Left ventricle myocardium superior (tissue), 1 donor: ENCODE results near the gene TRABD2A. TPM values are rescaled to one million over a fixed set of nuclear protein-coding genes. Genes with fewer than 3 reads are reported as not detected.

Experiments used
- ATAC-seq: fragments of 200-7000 bp; cut with Tn5 transposase; one replicate; pipeline ENCODE4 v1.9.1; 2020; ENCODE audit warnings: mild to moderate bottlenecking, moderate library complexity
- DNase-seq: peaks from one replicate; pipeline ENCODE4 v3.0.0-alpha.2; 2020
- intact Hi-C: fragments of 100-400 bp; cut with micrococcal nuclease; formaldehyde crosslinking; loops from one replicate; pipeline ENCODE4 v1.11.0; 2022
- total RNA-seq: library from RNA; stranded (reverse); fragmentation: NEBNext Ultra II Directional; extraction: Animal tissue kit (Norgen Biotek cat#: 25700); gene quantifications from one replicate; pipeline ENCODE4 v1.2.1, GENCODE V29; 2021
- donor health status: DM: no; HTN: yes; CAD: no; lungs with severe emphysema.

The TRABD2A gene
- total RNA-seq, 1 donor from 2014 or later, result 0.62 TPM

DNA sequence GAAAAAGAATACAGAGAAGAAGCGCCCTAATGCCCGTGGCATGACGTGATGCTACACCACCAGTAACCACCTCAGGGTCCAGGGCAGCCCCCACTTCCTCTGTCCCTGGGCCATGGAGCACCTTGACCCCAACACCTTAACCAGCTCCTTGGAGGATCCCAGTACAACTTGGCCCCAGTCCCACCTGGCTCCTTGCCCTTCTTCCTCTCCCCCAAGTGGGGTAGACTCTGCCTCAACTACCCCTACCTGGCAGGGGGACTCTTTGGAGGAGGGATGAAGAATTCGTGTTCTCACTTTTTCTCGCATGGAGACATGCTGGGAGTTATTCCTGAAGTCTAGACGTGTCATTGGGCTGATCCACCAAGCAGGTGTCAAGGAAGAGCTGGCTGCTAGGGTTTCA lies 18.9 kb downstream of the TRABD2A start:
- ATAC-seq, result no peak
- intact Hi-C loops, result no loop called here
- no peak for DNase-seq

DNA sequence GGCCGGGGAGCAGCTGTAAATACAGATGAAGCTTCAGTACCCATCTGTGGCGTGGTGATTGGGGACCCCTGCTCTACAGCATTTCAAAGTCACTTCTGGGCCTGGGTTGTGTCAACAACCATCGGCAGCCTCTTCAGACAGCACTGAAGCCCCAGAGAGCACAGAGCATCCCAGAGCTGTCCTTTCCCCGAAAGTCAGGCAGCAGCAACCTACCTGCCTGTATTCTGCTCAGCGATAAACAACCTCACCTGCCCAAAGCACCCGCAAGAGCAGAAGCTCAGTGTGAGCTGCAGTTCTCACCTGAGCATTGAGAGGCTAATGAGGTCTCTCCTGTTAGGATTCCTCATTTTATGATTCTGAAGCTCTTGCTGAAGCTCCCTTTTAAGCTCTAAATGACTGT lies 19.3 kb downstream of the TRABD2A start:
- DNase-seq (no peak), ATAC-seq (no peak)
- intact Hi-C loops, result no loop called here

DNA sequence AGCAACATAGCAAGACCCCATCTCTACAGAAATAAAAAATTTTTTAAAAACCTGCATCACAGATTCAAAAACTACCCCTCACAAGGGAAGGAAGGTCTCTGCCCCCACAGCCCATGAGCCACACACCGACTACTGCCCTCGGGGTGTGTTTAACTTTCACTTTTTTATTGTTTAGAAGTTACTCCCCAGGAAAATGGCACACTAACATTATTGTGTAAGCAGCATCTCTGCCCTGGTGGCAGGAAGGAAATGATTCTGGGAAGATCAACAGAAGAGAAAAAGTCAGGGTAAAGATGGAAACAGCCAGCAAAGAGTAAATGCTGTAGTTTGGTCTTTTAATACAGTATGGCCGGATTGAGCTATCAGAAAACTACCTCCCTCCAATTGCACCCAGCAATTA lies 21.9 kb downstream of the TRABD2A start:
- ATAC-seq (no peak), DNase-seq (no peak)
- intact Hi-C loops, result loop anchor here (5.0 kb wide), 1 partner anchor 362 kb away; no protein-coding TSS in a partner anchor

DNA sequence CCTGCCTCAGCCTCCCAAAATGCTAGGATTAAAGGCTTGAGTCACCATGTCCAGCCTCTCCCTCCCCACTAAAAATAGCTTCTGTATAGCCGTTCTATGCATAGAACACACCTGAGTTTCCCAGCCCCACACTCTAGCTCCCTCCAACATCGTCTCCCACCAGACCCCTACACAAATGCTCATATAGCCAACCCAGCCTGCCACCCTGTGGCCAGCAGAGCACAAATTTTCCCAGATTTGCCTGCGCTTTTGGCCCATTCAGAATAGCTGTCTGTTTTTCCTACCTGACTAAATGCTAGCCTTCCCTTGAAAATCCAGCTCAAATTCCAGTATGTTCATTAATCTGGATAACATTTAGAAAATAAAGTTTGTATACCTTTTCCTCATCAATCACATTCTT lies 22.8 kb downstream of the TRABD2A start:
- intact Hi-C loops, result loop anchor here (5.0 kb wide), 1 partner anchor 361 kb away; no protein-coding TSS in a partner anchor
- ATAC-seq (no peak), DNase-seq (no peak)

DNA sequence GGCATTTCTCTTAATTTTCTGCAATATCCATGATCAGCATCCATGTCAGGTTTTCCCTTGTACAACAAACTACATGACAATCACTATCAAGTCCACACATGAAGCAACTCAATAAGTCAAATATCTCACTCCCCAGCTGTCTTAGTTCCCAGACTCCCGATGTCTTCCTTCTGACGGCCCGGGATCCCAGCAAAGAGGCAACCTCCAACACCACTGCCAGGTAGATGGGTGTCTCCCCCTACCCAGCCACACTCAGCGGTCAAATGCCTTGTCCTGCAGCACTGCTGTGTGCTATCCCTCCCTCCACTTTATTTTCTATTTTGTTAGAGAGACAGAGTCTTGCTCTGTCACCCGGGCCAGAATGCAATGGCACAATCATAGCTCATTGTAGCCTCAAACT lies 23.3 kb downstream of the TRABD2A start:
- no peak for DNase-seq
- intact Hi-C loops, result loop anchor here (5.0 kb wide), 1 partner anchor 360 kb away; no protein-coding TSS in a partner anchor
- no peak for ATAC-seq

DNA sequence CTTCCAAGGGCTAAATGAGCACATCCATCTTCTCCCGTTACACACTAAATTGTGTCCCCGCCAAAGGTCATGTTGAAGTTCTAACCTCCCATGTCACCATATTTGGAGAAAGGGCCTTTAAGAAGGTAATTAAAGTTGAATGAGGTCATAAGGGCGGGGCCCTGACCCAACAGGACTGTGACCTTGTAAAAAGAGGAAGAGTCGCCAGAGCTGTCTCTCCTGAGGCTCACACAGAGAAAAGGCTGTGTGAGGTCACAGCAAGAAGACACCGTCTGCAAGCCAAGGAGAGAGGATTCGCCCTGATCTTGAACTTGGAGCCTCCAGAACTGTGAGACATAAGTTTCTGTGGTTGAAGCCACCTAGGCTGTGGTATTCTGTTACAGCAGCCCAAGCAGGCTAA lies 24.1 kb downstream of the TRABD2A start:
- ATAC-seq (no peak), DNase-seq (no peak)
- intact Hi-C loops, result loop anchor here (5.0 kb wide), 1 partner anchor 359 kb away; no protein-coding TSS in a partner anchor

DNA sequence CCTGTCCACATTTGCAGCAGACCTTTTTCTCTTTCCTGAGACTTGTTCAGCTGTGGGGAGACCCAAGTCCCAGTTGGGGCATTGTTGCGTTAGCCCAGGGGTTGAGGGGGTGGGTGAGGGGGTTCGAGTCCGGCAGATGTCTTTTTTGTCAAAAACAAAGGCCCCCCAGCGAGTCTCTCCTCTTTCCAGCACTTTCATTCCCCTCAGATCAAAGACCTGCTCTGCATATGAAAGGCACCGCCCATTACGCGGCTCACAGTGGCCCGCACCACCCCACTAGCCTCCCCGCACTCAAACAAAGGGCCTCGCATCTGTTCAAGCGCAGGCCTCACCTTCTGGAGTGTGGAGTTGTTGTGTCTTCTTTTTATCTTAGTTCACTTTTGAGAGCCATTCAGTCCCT lies 25.2 kb downstream of the TRABD2A start:
- ATAC-seq (no peak), DNase-seq (no peak)
- intact Hi-C loops, result loop anchor here (5.0 kb wide), 1 partner anchor 358 kb away; no protein-coding TSS in a partner anchor

DNA sequence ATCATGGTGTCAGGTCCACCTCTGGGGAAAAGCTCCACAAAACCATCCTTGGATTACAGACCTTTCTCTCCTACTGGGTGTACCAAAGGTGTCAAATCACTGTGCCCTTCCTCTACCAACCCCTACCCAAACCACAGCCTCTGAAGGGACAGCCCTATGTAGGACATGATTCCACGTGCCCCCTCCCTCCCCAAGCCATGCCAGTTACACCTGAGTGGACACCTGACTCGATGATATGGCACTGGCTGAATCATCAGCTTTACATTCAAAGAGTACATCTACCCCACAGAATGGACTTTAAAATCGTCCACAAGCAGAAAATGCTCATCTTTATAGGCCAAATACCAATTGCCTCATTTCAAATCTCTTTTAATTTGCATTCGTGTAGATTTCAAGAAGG lies 26.0 kb downstream of the TRABD2A start:
- no peak for ATAC-seq

DNA sequence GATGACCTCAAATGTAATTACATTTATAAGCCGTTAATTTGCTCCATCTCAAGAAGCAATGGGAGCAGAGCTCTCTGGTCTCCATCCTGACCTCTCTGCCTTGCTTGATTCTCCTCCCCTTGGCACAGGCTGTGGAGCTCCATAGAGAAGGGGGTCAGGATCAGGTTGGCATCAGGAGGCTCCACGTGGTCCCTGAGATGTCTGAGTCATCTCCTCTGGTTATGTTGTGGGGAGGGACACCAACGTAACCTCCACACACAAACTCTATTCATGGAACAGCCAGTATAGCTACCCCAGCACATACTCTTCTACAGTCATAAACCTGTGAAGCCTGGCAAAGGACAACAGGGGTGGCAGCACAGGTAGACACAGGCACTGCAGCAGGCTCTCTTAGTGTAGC lies 29.0 kb downstream of the TRABD2A start:
- intact Hi-C loops, result no loop called here
- no peak for ATAC-seq
- no peak for DNase-seq

More for the DNA sequence above, 26.0 kb downstream of the TRABD2A start:
- no peak for DNase-seq
- intact Hi-C loops, result loop anchor here (5.0 kb wide), 1 partner anchor 358 kb away; no protein-coding TSS in a partner anchor

DNA sequence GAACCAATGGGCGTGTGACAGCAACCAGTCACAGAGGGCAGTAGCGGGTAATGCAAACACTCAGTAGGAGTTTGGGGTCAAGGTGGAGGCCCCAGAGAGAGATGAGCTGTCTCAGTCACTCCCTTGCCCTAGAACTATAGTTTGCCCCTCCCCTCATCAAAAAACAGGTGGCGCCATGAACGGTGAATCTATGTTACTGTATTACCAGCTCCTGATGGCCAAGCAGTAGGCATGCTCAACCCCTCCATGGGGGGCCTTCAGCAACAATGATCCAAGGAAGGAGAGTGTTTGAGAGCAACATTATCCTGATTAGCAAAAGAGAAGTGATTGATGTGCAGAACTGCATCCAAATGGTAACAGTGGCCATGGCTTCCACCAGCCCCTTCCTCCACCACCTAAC lies 30.4 kb downstream of the TRABD2A start:
- no peak for DNase-seq
- ATAC-seq, result no peak
- intact Hi-C loops, result no loop called here

DNA sequence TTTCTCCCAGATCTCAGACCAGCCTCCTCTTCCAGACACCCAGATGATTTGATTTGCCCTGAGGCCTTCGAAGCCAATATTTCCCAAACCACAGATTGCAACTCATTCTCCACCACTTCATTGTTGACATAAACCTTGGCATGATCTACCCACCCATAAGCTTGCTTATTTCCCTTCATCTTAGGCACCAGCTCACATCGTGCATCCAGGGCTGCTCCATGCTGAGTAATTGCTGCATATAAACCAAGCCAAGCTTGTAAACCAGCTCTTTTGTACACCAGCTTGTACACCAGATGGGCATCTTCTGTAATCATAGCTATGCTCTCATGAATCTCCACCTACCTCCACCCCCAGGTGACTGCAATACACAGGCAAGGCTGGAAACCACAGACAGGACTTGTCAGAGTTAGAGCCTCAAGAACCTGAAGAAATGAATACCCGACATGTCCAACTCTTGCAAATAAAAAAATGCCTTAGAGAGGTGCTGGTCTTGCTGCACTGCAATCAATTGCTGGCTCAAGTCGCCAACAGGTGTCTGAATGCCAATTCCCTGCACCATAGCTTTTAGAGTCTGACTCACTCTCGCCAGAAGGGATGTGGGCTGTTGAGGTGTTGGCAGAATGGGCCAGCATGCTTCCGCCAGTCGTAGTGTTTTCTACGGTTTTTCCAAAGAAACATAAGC lies 31.5 kb downstream of the TRABD2A start:
- DNase-seq (no peak), ATAC-seq (no peak)
- intact Hi-C loops, result no loop called here

DNA sequence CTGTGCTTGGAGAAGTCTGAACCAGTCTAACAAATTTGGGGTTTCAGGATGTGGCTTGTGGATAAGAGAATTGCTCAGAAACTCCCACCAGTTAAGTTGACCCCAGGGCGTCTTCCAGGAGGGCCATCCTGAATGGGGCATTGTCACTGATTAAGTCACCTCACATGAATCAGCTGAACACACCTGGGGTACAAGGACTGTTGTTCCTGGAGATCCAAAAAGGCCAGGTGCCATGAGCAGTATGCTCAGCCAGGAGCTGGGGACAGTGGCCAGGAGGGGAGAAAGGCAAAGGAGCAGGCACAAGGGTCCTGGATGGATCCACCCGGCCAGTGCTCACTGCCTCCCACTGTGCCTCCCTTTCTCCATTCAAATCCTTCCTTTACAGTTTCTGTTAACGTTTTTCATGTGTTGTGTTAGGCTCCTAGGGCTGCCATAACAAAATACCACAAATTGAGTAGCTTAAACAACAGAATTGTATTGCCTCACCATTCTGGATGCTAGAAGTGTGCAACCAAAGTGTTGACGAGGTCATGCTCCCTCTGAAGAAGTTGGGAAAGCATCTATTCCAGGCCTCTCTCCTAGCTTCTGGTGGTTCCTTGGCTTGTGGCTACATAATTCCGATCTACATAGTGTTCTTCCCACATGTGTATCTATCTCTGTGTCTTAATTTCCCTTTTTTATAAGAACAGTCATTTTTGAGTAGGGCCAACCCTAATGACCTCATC lies 33.4 kb downstream of the TRABD2A start:
- intact Hi-C loops, result no loop called here

DNA sequence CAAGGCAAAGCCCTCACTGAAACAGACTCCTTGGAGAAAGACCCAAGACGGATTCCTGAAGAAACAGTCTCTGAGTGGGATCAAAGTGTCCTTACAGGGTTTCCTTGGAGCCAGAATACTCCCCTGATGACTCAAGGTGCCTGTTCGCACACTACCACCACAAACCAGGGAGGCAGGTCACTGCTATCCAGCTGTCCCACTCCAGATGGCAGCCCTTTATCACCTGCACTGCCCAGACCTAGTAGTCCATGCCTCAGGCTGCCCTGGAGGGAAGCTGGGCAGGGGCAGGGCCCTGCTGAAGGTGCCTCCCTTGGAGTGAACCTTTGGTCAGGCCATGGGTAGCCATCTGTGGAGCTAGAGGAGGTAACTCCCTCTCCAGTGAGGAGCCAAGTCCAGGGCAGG lies 34.1 kb downstream of the TRABD2A start:
- ATAC-seq, result no peak

More for the DNA sequence above, 33.4 kb downstream of the TRABD2A start:
- DNase-seq (no peak), ATAC-seq (no peak)

DNA sequence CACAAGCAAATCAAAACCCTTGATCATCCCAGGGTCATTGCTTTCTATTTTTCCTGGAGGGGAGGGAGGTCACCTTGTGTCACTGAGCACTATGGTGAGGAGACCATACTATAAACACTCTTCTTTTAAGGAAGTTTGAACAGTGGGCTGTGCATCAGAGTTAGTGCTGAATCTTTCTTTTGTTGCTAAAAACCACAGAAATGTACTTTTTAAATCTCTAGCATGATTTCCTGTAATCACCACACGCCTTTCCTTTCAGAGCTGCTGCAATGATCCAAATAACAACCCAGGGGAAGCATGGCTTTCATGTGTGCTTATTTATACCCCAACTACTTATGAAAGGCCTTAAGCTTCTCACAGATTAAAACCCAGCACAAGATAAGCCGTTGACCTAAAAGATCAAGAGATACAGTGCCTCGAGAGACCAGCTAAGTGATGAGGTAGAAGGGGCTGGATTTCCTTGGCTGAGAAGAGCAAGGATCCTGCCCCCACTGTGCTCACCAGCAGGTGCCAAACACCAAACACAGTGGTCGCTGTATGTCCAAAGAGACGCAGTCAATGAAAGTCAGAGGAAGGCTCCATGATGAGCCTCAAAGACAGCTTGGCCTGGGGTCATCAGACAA lies 34.7 kb downstream of the TRABD2A start:
- peak; percentile 41 for ATAC-seq
- intact Hi-C loops, result no loop called here

More for the DNA sequence above, 34.1 kb downstream of the TRABD2A start:
- no peak for DNase-seq
- intact Hi-C loops, result no loop called here

DNA sequence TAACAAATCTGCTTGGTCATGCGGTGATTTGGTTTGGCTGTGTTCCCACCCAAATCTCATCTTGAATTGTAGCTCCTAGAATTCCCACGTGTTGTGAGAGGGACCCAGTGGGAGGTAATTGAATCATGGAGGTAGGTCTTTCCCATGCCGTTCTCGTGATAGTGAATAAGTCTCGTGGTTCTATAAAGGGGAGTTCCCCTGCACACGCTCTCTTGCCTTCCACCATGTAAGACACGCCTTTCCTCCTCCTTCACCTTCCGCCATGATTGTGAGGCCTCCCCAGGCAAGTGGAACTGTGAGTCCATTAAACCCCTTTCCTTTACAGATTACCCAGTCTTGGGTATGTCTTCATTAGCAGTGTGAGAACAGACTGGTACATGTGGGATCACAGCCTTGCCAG lies 36.7 kb downstream of the TRABD2A start:
- intact Hi-C loops, result no loop called here
- DNase-seq (no peak), ATAC-seq (no peak)

More for the DNA sequence above, 34.7 kb downstream of the TRABD2A start:
- DNase-seq, result no peak

DNA sequence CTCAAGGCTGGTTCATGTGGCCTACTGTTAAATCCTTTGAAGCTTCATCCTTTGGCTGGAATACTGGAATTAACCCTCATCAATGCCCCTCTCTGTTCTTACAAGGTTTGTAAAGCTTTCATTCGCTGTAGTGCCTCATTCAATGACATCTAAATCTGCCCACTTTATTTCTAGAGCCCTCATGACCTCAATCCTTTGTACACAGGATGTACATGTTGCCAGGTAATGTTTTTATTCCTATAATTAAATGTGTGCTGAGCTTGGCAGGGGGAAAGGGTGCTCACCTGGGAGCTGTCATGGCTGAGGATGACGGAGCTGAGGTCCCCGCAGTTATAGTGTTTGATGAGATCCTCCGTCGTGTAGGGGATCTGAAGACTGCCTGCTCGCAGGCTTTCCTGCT lies 39.3 kb downstream of the TRABD2A start:
- DNase-seq (no peak), ATAC-seq (no peak)
- intact Hi-C loops, result no loop called here

DNA sequence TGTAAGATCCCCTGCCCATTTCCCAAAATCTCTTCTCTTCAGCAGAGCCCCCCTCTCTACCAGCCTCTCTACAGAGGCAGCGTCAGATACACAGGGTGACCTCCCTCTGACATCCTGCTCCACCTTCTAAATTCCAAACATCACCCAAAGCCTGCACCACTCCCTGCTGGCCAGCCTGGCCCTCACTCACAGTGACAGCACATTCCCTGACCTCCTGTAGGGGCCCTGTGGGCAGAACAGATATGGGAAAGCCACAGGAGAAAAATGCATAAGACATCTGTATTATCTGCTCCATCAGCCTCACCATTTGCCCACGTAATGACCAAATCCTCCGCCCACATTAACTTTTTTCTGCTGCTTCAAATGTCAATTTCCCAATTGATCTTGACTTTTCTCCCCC lies 40.6 kb downstream of the TRABD2A start:
- intact Hi-C loops, result no loop called here
- ATAC-seq (no peak), DNase-seq (no peak)

DNA sequence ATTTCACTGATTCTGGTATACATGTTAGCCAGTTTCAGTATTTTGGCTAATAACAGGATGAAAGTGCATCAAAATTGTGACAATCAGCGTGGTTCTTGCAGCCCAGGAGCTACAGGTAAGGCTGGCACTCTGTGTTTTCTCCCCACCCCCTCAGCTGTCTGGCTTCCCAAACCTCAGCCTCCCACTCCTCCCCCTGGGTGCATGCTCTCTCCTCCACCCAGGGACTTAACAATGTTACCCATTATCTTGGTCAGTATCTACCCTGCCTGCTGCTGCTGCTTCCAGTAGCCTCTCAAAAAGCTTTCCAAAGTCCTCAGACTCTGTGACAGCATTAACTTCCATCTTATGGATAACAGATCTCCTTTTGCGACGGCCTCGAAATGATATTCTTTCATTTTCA lies 41.0 kb downstream of the TRABD2A start:
- ATAC-seq (no peak), DNase-seq (no peak)

DNA sequence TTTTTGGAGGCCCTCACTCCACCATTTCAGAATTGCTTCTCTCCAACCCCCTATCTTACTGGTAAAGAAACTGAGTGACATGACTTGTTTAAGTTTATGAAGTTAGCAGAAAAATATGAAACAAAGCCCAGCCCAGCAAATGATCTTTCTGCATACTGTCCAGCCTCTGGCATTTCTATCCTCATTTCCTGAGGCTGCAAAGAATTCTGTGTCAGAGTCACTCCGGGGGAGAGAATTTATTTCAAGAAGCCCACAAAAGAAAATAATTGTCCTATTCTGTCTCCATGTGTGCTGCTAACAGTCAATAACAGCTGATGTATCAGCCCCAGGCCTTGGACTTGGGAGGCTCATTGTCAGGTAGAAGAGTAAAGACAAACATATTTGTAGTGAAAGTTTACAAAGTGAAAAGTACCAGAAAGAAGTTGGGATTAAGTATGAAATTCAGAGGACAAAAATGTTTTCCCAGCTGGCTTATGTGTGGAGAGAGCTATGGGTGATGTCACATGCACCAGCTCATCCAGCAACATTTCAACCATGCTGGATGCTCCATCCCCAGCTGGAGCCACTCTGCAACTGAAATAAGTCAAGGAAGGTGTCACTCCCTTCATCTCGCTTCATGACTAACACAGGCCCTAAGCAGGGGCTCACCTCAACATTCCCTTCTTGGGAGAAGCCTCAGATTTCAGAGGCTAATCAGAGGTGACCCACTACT lies 42.3 kb downstream of the TRABD2A start:
- intact Hi-C loops, result no loop called here
- ATAC-seq (no peak), DNase-seq (no peak)

More for the DNA sequence above, 41.0 kb downstream of the TRABD2A start:
- intact Hi-C loops, result no loop called here
